GM19324 (cell line): ENCODE measurements around the gene AP1B1.

Experiments used
- ATAC-seq: cut with Tn5 transposase; IDR thresholded peaks from one replicate; pipeline ENCODE4 v1.9.1; 2021; ENCODE audit warnings: mild to moderate bottlenecking, moderate library complexity; ENCODE audit not compliant: unreplicated experiment, low FRiP score

AP1B1 gene

GRCh38 chr22:29334696-29335344 lies 53.5 kb downstream of the AP1B1 start:
- ATAC-seq: no peak

GRCh38 chr22:29334148-29334547 lies 54.2 kb downstream of the AP1B1 start:
- ATAC-seq: no peak

- ATAC-seq: no peak
These were observed 55.4 kb downstream of the AP1B1 start for GRCh38 chr22:29332886-29333496.

GRCh38 chr22:29331658-29332300 lies 56.6 kb downstream of the AP1B1 start:
- ATAC-seq: no peak

- no peak for ATAC-seq
These were observed 57.2 kb downstream of the AP1B1 start for GRCh38 chr22:29331213-29331612.

GRCh38 chr22:29330753-29331152 lies 57.6 kb downstream of the AP1B1 start:
- no peak for ATAC-seq

GRCh38 chr22:29330291-29330690 lies 58.1 kb downstream of the AP1B1 start:
- ATAC-seq: no peak

- no peak for ATAC-seq
These were observed 58.8 kb downstream of the AP1B1 start for GRCh38 chr22:29329581-29329980.

- no peak for ATAC-seq
These were observed 59.5 kb downstream of the AP1B1 start for GRCh38 chr22:29328566-29329500.

GRCh38 chr22:29328055-29328454 lies 60.3 kb downstream of the AP1B1 start:
- no peak for ATAC-seq

GRCh38 chr22:29327089-29327764 lies 61.1 kb downstream of the AP1B1 start:
- ATAC-seq: no peak

GRCh38 chr22:29326481-29326880 lies 61.9 kb downstream of the AP1B1 start:
- ATAC-seq: no peak

GRCh38 chr22:29325785-29326315 lies 62.5 kb downstream of the AP1B1 start:
- no peak for ATAC-seq

- ATAC-seq: no peak
These were observed 63.0 kb downstream of the AP1B1 start for GRCh38 chr22:29325356-29325755.

- ATAC-seq: no peak
These were observed 64.7 kb downstream of the AP1B1 start for GRCh38 chr22:29323641-29324040.

- ATAC-seq: no peak
These were observed 67.8 kb downstream of the AP1B1 start for GRCh38 chr22:29320546-29320945.

- no peak for ATAC-seq
These were observed 69.3 kb downstream of the AP1B1 start for GRCh38 chr22:29319072-29319471.

GRCh38 chr22:29317827-29318454 lies 70.4 kb downstream of the AP1B1 start:
- ATAC-seq: no peak

- no peak for ATAC-seq
These were observed 72.1 kb downstream of the AP1B1 start for GRCh38 chr22:29316141-29316828.
